ENCODE results near the gene LRRK2.

DNA sequence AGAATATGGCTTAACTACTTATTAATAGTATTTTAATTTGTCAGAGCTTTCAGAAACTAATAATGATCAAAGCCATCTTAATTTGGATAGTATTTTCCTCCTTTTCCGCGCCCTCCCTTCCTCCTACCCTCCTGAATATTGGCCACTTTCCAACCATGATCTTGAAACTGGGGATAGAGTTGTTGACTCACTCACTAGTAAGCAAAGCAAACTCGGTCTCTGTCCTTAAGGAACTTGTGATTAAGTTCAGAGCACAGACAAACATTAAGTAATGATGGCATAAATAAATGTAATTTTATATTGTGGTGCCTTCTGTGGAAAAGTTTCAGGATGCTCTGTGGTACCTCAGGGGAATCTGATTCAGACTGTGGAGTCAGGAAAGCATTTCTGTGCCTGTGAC is 75.7 kb downstream of the LRRK2 start:
- TF ChIP-seq CTCF (IDR thresholded peaks at IDR 0.05) = no peak
- no peak for TF ChIP-seq ZFX (IDR thresholded peaks at IDR 0.05; ENCODE audit: borderline replicate concordance)
